Muscle layer of duodenum (tissue), 2 donors: ENCODE measurements around the gene CT45A9.
"Not testable (repeated sequence)": the region's sequence is repeated elsewhere in the genome, so short reads cannot be mapped to it uniquely, and the experiment has no call there.

Source experiments
- H3K27ac ChIP-seq: one replicate; pipeline ENCODE4 v1.7.0; 2013; ENCODE audit warnings: mild to moderate bottlenecking, low read length
- H3K27me3 ChIP-seq: one replicate; pipeline ENCODE4 v1.7.0; 2013; ENCODE audit warnings: low read depth, mild to moderate bottlenecking, control low read depth, low read length
- H3K36me3 ChIP-seq, 2 donors: one replicate each; pipeline ENCODE4 v1.7.0; 2013; ENCODE audit warnings: low read length in 2 of 2, control low read depth in 1 of 2, mild to moderate bottlenecking in 1 of 2; ENCODE audit not compliant: insufficient read depth in 2 of 2, control insufficient read depth in 1 of 2
- H3K4me1 ChIP-seq, 2 donors: one replicate each; pipeline ENCODE4 v1.7.0; 2013; ENCODE audit warnings: low read length in 2 of 2, mild to moderate bottlenecking in 2 of 2, control low read depth in 1 of 2, moderate library complexity in 1 of 2; ENCODE audit not compliant: insufficient read depth in 2 of 2, control insufficient read depth in 1 of 2
- H3K4me3 ChIP-seq, 2 donors: one replicate each; pipeline ENCODE4 v1.7.0; 2013; ENCODE audit warnings: low read length in 2 of 2, low read depth in 1 of 2, mild to moderate bottlenecking in 1 of 2
- H3K9me3 ChIP-seq, 2 donors: one replicate each; pipeline ENCODE4 v1.7.0; 2013; ENCODE audit warnings: low read length in 2 of 2, control low read depth in 1 of 2, mild to moderate bottlenecking in 1 of 2; ENCODE audit not compliant: control insufficient read depth in 1 of 2
- donor health status: healthy.

CT45A9 gene

GRCh38 chrX:135819912-135820311 is 51.7 kb downstream of the CT45A9 start, which contains the start of gene CT45A2:
TSS of gene CT45A2 (minus strand) at chrX:135820012. CDS start at chrX:135816265, 3,747 bp downstream.
- H3K9me3 ChIP-seq, H3K36me3 ChIP-seq, H3K4me1 ChIP-seq, H3K27ac ChIP-seq, H3K4me3 ChIP-seq, H3K27me3 ChIP-seq: not testable (repeated sequence)
